Body of pancreas (tissue), 4 donors: ENCODE results near the gene PTRHD1. TPM values are rescaled to one million over a fixed set of nuclear protein-coding genes. Genes with fewer than 3 reads are reported as not detected.

ENCODE experiments used
- ATAC-seq: fragments of 150-250 bp; one replicate; pipeline ENCODE4 v1.9.1; 2016
- DNase-seq, 4 donors: peaks; one replicate each; pipeline ENCODE4 v3.0.0-alpha.2; 2019
- H3K27ac ChIP-seq, 4 donors: fragments of 200-600 bp; sonication (generic); 1 replicate in 3 of 4; 2 replicates in 1 of 4; pipeline versions ENCODE4 v1.5.1 to v1.6.1; 2016 to 2019; ENCODE audit warnings: mild to moderate bottlenecking in 1 of 4, mixed read lengths in 1 of 4, moderate library complexity in 1 of 4
- H3K27me3 ChIP-seq, 2 donors: fragments of 200-600 bp; sonication (generic); one replicate each; pipeline ENCODE4 v1.6.0; 2016; ENCODE audit warnings: mild to moderate bottlenecking in 1 of 2
- H3K36me3 ChIP-seq, 2 donors: fragments of 200-600 bp; sonication (generic); replicated peaks in 1 of 2; 2 replicates each; pipeline ENCODE4 v1.5.1; 2016; ENCODE audit warnings: low read depth in 2 of 2; ENCODE audit not compliant: insufficient read depth in 1 of 2
- H3K4me1 ChIP-seq: fragments of 200-600 bp; sonication (generic); one replicate; pipeline ENCODE4 v1.6.0; 2016
- H3K4me3 ChIP-seq, 2 donors: fragments of 200-600 bp; sonication (generic); 1 replicate in 1 of 2; 2 replicates in 1 of 2; pipeline ENCODE4 v1.5.1; 2016 to 2019
- H3K9me3 ChIP-seq, 3 donors: fragments of 200-600 bp; sonication (generic); 1 replicate in 2 of 3; 2 replicates in 1 of 3; pipeline ENCODE4 v1.5.1; 2016
- CTCF ChIP-seq, 7 experiments: fragments of 450-650 bp in 4 of 7; fragments of 200-600 bp in 3 of 7; sonication (generic) in 3 of 7; IDR thresholded peaks; one replicate each; pipeline ENCODE4 v1.5.1; 2016 to 2019; ENCODE audit warnings: antibody characterized with exemption in 7 of 7
- POLR2A ChIP-seq, 3 donors: fragments of 450-650 bp; IDR thresholded peaks; one replicate each; pipeline ENCODE4 v1.6.1; 2016; ENCODE audit warnings: antibody characterized with exemption in 3 of 3, mild to moderate bottlenecking in 2 of 3
- WGBS, 2 donors: methylation state at CpG; one replicate each; pipeline ENCODE4 v1.1.5; 2017; 5-methylcytosine and 5-hydroxymethylcytosine counted together
- intact Hi-C: fragments of 100-400 bp; cut with DNase I; formaldehyde crosslinking; loops from one replicate; pipeline ENCODE4 v1.15.1; 2023
- total RNA-seq, 2 donors: library from RNA; depleted of rRNA; stranded (reverse); fragments of >200 nt; gene quantifications; one replicate each; pipeline ENCODE4 v1.1.0, GENCODE V29; 2016

Gene PTRHD1
- total RNA-seq, 2 donors from 2014 or later, result 13.7 to 15.5 TPM

GRCh38 chr2:24828238-24828996 is 35.2 kb upstream of the PTRHD1 start:
- Histone ChIP-seq H3K27ac (no peak overlapping the region), H3K4me1 (peaks cover 12% of the 10 kb centered on the region), H3K9me3 (no peaks in the 10 kb centered on the region), H3K27me3 (no peaks in the 10 kb centered on the region), H3K36me3 (no peaks in the 10 kb centered on the region), H3K4me3 (no peak overlapping the region)
- ATAC-seq (no peak), DNase-seq (no peak)
- no peak for TF ChIP-seq CTCF (IDR thresholded peaks at IDR 0.05)
- no peak for TF ChIP-seq POLR2A (IDR thresholded peaks at IDR 0.05)
- WGBS, 2 donors, result 67 to 71% methylated on average over 17 of the region's 17 CpGs
- intact Hi-C loops, result loop anchor here (5.0 kb wide), 1 partner anchor 416 kb away; no protein-coding TSS in a partner anchor

GRCh38 chr2:24827321-24828237 is 34.4 kb upstream of the PTRHD1 start:
- Histone ChIP-seq H3K36me3 (no peaks in the 10 kb centered on the region), H3K9me3 (no peaks in the 10 kb centered on the region), H3K4me3 (no peak overlapping the region), H3K27me3 (no peaks in the 10 kb centered on the region), H3K27ac (no peak overlapping the region), H3K4me1 (peaks cover 12% of the 10 kb centered on the region)
- 20 to 23% methylated on average over 27 to 30 of the region's 30 CpGs for WGBS, 2 donors
- TF ChIP-seq POLR2A (IDR thresholded peaks at IDR 0.05), result no peak
- peak; percentile 81 to 93 (median 91) for TF ChIP-seq CTCF (IDR thresholded peaks at IDR 0.05)
- ATAC-seq (peak; percentile 90), DNase-seq (peak; percentile 84 to 90 (median 88))
- intact Hi-C loops, result loop anchor here (5.0 kb wide), 1 partner anchor 415 kb away; no protein-coding TSS in a partner anchor

GRCh38 chr2:24826773-24827145 is 33.6 kb upstream of the PTRHD1 start:
- intact Hi-C loops, result loop anchor here (5.0 kb wide), 1 partner anchor 414 kb away; no protein-coding TSS in a partner anchor
- Histone ChIP-seq H3K27ac (no peak overlapping the region), H3K9me3 (no peaks in the 10 kb centered on the region), H3K27me3 (no peaks in the 10 kb centered on the region), H3K4me3 (no peak overlapping the region), H3K36me3 (no peaks in the 10 kb centered on the region), H3K4me1 (peaks cover 8% of the 10 kb centered on the region)
- WGBS, 2 donors, result 56 to 57% methylated on average over 5 of the region's 5 CpGs
- DNase-seq (no peak), ATAC-seq (no peak)
- TF ChIP-seq POLR2A (IDR thresholded peaks at IDR 0.05) (no peak), CTCF (IDR thresholded peaks at IDR 0.05) (no peak)

- intact Hi-C loops, result loop anchor here (5.0 kb wide), 1 partner anchor 414 kb away; no protein-coding TSS in a partner anchor
- ATAC-seq, result no peak
- Histone ChIP-seq H3K27ac (no peak overlapping the region), H3K27me3 (no peaks in the 10 kb centered on the region), H3K4me3 (no peak overlapping the region), H3K4me1 (peaks cover 8% of the 10 kb centered on the region), H3K36me3 (no peaks in the 10 kb centered on the region), H3K9me3 (no peaks in the 10 kb centered on the region)
- DNase-seq, result no peak
- 89 to 90% methylated on average over 14 of the region's 14 CpGs for WGBS, 2 donors
- TF ChIP-seq CTCF (IDR thresholded peaks at IDR 0.05) (no peak), POLR2A (IDR thresholded peaks at IDR 0.05) (no peak)
These were observed 32.9 kb upstream of the PTRHD1 start for GRCh38 chr2:24825883-24826772.
